GM18858 (cell line): ENCODE results near the gene PDZD7.

ENCODE experiments used
- ATAC-seq: cut with Tn5 transposase; IDR thresholded peaks from one replicate; pipeline ENCODE4 v1.9.1; 2021; ENCODE audit not compliant: unreplicated experiment

Gene PDZD7

DNA sequence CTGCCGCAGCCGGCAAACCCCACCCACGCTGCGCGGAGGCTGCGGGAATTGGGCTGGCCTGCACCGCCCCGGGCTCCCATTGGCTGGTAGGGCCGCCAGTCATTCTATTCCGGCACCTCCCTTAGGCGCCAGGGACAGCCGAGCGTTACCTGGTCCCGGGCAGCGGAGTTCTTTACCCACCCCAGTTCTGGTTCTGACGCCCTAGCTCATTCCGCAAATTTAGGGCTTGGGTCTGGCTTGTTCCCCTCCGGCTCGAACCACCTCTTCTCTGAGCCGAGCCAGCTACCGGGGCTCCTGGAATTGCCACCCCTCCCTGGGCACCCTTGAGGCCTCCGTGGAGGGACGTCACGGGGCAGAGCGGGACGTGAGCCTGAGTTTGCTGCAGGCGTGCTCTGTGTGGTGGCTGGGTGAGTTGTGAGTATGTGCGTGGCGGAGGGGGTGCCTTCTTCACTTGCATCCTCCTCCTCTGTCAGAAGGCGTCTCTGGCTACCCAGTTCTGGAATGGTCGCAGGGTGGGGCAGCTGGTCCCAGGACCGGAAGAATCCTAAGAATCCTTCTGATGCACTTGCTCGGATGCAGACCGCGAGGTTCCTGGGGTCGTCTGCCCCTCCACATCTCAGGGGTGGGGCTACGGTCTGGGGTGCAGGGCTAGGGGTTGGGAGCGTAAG lies at the start of gene PDZD7, which contains the start of gene SFXN3:
PDZD7 (minus strand) TSS at position 2 of the 668 bp plus-strand sequence. CDS start 910 bp downstream, outside the sequence.
SFXN3 (plus strand) TSS at position 107 of the 668 bp plus-strand sequence. CDS start 3,461 bp downstream, outside the sequence.
- ATAC-seq: peak; percentile 83

DNA sequence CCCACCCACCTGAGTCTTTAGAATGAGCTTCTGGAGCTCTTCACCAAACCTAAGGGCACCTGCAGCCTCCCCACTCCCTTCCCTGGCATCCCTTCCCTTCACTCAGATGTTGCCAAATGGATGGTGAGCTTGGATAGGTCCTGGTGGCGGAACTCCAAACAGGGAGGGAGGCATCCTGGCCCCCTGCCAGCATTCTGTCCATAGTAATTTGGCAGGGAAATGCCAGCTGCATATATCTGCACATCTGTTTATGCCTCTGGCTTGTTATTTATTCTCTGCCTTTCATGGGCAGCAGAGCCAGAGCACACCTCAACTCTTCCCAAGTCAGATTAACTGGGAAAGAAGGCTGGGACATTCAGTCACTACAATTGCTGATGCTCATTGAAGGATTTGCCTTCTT lies 48.9 kb upstream of the PDZD7 start:
- no peak for ATAC-seq

DNA sequence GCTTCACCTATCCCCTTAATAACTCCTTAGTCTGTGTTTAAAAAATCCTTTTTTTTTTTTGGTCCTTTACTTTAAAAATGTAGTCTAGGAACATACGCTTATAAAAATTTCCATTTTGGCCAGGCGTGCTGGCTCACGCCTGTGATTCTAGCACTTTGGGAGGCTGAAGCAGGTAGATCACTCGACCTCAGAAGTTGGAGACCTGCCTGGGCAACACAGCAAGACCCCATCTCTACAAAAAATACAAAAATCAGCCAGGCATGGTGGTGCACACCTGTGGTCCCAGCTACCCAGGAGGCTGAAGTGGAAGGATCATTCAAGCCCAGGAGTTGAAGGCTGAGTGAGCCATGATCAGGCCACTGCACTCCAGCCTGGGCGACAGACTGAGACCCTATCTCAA lies 45.7 kb upstream of the PDZD7 start:
- ATAC-seq: no peak

DNA sequence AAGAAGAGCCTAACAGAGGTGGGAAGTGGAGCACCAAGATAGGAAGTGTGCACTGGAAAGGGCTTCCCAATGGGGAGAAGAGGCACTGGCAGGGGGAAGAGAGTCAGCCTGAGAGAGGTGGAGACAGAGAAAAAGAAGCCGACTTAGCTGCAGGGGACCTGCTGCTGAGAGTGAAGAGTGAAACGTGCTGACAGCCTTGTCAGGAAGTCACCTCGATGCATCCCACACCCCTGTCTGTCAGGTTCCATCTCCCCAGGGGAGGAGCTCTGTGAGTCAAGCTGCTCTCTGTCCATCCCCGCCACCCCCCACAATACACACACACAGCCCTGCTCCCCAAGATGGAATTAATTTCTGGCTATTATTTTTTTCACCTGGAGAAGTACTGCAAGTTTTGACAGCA lies 44.8 kb upstream of the PDZD7 start:
- ATAC-seq: no peak

DNA sequence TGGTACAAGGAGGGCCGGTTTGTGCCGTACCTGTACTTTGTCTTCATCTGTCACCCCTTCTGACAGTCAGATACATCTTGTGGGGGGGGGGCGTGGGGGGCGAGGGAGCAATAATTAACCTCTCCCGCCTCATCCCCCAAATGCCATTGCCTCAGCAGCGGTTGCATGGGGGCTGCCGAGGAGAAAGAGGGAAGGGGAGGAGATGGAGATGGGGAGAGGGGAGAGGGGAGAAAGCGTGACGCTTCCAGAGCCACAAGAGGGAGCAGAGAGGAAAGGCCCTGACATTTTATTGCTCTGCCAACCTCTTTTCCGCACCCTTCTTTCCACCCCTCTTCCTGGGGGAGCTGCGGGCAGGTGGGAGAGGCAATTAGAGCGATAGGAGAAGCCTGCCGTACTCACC lies 42.7 kb upstream of the PDZD7 start:
- no peak for ATAC-seq

DNA sequence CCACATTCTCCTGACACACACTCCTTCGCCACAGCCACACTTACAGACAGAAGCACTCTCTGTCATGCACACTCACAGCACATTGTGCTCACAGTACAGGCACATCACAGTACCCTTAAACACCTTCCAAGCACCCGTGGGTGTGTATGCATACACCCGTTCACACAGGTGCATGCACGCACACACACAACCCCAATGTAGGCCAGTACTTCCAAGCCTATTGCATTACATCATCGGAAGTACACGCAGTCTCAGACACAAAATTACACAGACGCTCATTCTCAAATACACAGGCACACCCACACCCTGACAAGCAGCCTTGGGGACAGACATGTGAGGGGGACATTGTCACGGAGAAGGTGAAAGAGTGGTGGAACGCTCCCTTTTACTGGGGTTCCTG lies 42.0 kb upstream of the PDZD7 start:
- no peak for ATAC-seq

DNA sequence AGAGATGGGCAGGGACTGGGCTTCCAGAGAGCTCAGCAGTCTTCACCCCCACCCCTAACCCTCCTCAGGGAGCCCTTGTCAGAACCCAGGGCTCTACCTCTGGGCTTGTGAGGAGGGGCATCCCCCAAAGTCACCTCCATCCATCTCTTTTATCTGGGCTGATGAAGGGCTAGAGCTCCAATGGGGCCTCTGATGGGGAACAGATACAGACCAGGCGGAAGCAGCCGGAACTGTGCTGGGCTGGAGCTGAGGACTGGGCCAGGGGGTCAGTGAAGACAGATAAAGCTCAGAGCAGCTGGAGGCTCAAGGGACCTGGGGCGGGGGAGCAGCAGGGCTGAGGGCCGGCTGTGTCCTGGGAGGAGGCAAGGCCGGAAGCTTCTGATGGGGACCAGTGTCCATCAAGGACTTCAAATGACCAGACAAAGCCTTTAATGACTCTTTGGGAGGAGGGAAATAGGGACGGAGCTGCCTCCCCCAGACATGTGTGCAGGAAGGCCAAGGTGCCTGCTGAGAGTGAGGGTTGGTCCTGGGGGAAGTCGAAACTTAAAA lies 41.0 kb upstream of the PDZD7 start:
- ATAC-seq: no peak

DNA sequence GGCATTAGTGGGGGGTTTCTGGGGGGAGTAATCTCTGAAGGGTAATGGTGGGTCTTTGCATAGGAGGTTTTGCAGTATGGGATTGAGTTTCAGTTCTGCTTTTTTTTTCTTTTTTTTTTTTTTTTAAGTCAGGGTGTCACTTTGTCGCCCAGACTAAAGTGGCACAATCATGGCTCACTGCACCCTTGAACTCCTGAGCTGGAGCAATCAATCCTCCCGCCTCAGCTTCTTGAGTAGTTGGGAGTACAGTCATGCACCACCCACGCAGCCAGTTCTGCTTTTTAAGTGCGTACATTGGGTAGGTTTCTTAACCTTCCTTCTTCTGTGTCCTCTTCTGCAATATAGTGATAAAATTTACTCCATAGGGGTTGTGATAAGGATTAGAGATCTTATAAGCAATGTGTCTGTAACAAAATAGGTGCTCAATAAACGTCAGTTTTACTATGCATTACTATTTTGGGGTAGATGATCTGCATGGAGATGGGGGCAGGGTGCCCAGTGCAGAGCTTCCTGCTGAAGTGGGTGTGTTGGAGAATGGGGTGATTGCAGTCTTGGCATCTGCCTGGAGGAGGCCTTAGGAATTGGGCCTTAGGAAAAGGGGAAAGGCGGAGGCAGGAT lies 40.4 kb upstream of the PDZD7 start:
- ATAC-seq: no peak

DNA sequence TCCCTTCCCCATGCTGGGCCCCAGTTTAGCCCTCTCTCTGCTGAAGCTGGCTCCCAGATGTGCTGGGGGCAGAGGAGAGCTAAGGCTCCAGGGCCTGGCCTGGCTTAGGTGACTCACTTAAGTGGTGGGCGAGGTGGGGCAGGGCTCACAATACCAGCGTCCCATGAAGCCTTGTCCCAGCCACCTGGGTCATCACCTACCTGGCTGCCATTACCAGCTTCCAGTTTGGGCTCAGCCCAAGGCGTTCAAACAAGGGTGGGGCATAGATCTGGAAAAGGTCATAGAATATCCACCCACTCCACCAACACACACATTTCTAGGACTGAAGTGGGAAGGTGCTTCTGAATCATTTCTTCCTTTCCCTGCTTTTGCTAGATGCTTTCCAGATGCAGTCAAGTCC lies 39.2 kb upstream of the PDZD7 start:
- ATAC-seq: no peak

DNA sequence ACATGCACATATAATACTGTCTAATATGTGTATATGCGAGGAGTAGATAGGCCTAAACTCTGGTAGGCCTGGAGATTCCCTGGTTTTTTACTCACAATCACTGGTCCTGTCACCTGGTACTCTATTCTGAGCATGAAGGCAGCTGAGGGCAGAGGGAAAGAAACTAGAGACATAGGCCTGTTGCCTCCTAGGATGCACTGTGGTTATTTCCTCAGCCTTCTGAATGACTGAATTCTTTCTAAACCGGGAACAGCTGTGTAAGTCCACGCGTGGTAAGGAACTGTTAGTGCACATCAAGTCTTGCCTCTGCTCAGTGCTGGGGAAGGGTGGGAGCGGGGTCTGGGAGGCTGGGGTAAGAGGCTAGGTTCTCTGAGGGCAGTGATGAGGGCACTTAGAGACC lies 38.5 kb upstream of the PDZD7 start:
- no peak for ATAC-seq

DNA sequence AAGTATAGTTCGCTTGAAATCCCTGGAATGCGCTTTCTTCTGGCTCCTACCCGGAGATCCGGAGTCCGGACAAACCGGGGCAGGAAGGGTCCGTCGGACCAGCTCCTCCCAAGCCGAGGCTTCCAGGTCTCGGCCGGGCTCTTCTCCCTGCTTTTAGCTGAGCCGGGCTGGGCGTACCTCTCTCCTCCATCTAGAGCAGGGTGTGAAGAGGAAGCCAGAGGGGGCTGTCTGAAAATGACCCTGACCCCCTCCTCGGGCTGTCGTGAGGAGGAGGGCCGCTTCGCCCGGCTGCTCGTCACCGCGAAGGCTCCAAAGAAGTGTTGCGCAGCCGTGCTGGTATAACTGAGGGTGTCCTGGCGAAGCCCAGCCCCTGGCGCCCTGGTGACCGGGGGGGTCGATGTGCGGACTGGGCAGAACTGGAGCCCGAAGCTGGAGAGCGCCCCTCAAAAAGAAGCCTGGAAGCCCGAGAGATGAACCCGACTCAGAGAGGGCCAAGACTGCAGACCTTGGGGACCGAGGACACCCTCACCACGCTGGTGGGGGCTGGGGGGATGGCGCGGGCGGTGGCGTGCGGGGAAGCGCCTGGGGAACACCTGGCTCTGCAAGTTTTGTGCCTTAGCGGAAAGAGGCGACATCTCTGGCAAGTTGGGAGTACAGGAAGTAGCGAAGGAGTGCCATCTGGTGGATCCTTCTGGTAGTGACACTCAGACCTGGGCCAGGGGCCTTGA lies 36.6 kb upstream of the PDZD7 start:
- ATAC-seq: no peak

DNA sequence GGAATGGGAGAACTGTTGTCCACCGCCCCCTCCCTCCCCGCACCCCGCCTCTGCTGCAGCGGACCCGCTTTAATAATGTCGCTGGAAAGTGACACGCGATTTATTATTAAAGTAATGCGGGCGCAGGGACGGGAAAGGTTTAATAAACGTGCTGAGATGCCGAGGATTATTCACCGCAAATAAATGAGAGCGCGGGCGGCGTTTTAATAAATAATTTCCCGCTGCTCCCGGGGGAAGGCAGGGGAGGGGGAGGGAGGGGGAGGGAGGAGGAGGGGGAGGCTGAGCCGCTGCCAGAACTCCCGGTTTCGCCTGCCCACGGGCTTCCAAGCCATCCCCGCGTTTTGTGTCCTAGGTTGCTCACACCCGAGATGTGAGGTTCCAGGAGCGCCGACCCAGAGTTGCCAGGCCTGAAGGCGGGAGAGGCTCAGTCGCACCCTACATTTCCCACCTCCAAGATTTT lies 36.0 kb upstream of the PDZD7 start:
- no peak for ATAC-seq

DNA sequence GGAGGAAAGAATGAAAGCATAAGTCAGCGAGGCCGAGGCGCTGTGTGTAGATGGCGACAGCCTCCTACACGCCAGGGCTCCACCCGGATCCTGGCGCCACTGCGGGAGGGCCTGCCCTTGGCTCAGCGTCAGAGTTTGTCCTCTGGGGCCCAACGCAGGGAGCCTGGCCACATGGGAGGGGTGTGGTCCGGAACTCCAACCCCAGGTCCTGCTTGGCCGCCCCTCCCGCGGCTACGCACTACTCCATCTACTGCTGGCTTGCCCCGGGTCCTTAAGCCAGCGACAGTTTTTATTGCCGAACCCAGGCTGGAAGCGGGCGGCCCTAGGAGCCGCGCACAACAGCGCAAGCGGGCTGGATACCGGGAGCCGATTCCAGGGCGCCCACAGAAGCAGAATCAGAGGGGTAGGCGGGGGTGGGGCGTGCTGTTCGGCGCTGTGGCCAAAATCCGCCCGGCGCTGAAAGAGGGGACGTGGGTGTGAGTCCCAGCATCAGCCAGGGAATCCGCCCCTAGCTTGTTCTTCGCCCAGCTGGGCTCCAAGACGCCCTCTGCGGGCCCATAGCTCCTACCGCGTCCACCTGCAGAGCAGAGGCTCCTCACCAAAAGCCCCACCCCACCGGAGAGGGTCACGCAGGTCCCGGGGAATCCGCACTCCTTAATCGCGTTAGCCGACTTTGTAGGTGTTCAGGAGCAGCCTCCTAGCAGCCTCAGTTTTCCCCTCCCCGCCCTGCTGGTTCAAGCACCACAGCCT lies 35.4 kb upstream of the PDZD7 start:
- no peak for ATAC-seq

DNA sequence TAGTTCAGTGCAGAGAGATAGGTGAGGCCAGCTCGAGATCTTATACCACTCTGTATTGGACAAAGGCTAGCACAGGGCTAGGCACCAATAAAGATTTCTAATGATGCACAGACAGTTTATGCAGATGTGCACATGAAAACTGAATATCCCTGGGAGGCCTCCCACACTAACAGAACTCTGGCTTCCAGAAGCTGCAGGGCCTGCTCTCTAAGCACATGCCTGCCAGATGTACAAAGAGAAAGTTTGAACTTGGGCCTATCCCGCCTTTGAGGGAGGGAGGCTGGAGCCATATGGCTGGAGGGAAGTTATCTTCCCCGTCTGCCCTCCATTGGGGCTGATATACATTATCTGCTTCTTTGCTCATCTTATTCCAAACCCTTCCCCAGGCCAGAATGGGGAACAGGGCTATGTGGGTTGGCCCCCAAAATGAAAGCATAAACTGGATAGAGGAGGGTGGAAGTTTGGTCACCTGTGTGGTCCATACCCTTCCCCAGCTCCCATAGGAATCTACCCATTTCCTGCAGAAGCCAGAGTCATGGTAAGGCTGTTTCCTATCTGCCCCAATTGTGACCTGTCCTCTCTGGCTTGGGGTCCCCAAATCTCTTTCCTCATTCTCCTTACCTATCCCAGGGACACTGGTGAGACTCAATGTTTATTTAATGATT lies 34.7 kb upstream of the PDZD7 start:
- no peak for ATAC-seq

DNA sequence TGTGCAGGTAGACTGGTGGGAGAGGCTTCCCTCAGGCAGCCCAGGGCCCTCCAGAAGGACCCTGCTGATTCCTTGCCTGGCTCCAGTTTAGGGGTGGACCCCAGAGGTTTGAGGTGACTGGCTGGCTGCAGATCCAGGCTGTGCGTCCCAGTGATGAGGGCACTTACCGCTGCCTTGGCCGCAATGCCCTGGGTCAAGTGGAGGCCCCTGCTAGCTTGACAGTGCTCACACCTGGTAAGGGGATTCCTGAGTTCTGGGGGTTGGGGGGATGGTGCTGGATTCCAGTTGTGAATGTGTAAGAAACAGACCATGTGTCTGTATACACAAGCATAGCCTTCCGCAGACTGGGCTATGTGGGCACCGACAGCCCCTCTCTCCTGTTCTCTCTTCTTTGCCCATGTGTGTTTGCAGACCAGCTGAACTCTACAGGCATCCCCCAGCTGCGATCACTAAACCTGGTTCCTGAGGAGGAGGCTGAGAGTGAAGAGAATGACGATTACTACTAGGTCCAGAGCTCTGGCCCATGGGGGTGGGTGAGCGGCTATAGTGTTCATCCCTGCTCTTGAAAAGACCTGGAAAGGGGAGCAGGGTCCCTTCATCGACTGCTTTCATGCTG lies 33.6 kb upstream of the PDZD7 start:
- no peak for ATAC-seq

DNA sequence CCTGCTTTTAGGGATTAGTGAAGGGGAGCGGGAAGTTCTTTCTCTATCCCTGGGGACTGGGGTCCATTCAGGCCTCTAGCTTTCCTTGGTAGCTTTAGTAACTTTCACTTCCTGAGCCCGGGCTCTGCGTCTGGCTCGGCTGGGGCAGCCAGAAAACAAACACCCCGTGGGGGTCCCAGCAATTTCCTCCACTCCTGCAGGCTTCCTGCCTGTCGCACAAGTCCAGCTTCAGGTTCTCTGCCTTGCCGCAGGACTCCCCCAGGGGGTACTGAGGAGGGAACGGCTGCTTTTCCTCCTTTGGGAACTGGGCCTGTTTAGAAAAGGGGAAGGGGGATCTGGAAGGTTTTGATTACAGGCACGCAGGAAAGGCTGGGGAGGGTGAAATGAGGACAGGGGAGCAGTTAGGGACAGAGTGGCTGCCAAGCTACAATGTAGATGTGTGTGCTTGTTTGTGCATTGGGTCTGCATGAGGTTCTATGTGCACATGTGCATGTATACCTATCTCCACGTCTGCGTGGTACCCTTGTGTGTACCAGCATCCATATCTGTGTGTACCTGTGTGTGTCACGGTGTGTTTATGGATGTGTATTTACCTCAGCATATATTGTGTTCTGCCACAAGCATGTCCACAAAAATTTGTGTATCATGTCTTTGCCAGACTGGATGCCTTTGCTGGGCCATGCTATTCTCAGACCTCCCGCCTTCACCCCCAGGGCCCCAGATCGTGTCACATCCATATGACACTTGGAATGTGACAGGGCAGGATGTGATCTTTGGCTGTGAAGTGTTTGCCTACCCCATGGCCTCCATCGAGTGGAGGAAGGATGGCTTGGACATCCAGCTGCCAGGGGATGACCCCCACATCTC lies 32.9 kb upstream of the PDZD7 start:
- no peak for ATAC-seq

DNA sequence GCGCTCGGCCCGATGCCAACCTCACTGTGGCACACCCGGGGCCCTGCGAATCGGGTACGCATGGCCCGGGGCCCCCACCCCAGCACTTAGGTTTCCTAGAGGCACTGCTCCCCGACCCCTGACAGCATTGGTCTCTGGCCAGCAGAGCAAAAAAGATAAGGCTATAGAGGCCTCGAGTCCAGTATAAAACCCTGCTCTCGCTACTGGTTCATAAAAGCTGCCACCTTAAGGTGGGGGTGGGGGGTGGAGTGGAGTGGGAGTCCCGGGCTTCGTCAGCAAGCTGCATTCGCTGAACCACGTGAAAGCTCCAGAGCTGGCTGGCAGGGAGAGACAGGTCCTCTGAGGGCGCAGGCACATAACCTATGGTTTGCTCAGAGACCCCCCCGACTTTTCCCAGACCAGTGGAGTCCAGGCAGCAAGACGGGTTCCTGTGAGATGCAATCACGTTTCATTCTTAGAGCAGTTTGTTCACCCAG lies 32.2 kb upstream of the PDZD7 start:
- no peak for ATAC-seq

DNA sequence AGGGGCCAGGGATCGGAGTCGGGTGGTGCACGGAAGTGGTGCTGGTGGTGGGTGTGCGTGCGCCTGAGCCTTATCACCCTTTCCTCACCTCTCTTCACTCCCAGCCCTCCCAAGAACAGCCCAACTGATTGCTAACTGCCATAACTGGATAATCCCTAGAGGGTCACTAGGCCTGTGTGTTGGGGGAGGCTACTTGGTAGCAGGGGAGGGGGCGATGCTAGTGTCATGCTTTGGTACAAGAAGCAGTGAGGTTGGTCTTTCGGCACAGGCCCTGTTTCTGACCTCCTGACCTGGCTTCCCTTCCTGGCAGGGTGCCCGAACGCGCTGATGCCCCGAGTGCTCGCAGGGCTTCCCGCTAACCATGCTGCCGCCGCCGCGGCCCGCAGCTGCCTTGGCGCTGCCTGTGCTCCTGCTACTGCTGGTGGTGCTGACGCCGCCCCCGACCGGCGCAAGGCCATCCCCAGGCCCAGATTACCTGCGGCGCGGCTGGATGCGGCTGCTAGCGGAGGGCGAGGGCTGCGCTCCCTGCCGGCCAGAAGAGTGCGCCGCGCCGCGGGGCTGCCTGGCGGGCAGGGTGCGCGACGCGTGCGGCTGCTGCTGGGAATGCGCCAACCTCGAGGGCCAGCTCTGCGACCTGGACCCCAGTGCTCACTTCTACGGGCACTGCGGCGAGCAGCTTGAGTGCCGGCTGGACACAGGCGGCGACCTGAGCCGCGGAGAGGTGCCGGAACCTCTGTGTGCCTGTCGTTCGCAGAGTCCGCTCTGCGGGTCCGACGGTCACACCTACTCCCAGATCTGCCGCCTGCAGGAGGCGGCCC lies 31.5 kb upstream of the PDZD7 start:
- no peak for ATAC-seq
